HL-60 (cell line): Measurements from ENCODE around the gene ENPP7.

Source experiments
- CTCF ChIP-seq: IDR thresholded peaks from one replicate; pipeline ENCODE4 v1.5.1; 2011; ENCODE audit warnings: low read length, control low read depth, inconsistent platforms; ENCODE audit not compliant: insufficient read depth
- SPI1 ChIP-seq: IDR thresholded peaks from 2 replicates; pipeline ENCODE4 v1.6.1; 2012; ENCODE audit warnings: low read depth, mild to moderate bottlenecking, borderline replicate concordance

GRCh38 chr17:79732254-79732653 is 1.5 kb downstream of the ENPP7 start:
- no peak for TF ChIP-seq CTCF
- TF ChIP-seq SPI1: no peak
